B cell (primary cell): Measurements from ENCODE around the gene TTC28. TPM values are rescaled to one million over a fixed set of nuclear protein-coding genes. Genes with fewer than 3 reads are reported as not detected.

Source experiments
- ATAC-seq: fragments of 200-7000 bp; cut with Tn5 transposase; one replicate; pipeline ENCODE4 v1.10.0; 2021; ENCODE audit warnings: low read depth, mild to moderate bottlenecking, moderate number of reproducible peaks, moderate library complexity
- CTCF ChIA-PET: fragments of 350-600 bp; sonication (Branson Sonifier 250); formaldehyde crosslinking; loops from one replicate; lab custom pipeline; 2021; ENCODE audit warnings: antibody characterized with exemption, inconsistent platforms; lab: Charles Lee
- POLR2A ChIA-PET: fragments of 350-600 bp; sonication (Branson Sonifier 250); formaldehyde crosslinking; loops from one replicate; lab custom pipeline; 2021; ENCODE audit warnings: antibody characterized with exemption; lab: Charles Lee
- DNase-seq: peaks from one replicate; pipeline ENCODE4 v3.0.0; 2013
- H2AFZ ChIP-seq: 2 replicates; pipeline ENCODE4 v1.6.1; 2012; ENCODE audit warnings: mild to moderate bottlenecking, low read depth, low read length; ENCODE audit not compliant: insufficient read depth, poor library complexity, severe bottlenecking
- H3K27ac ChIP-seq, 2 donors: 1 replicate in 1 of 2; 2 replicates in 1 of 2; pipeline ENCODE4 v1.5.1; 2012 to 2013; ENCODE audit warnings: low read length in 2 of 2, mild to moderate bottlenecking in 2 of 2, moderate library complexity in 1 of 2
- H3K27me3 ChIP-seq, 4 experiments: fragments of 200-600 bp in 1 of 4; sonication (generic) in 1 of 4; replicated peaks in 1 of 4; 1 replicate in 2 of 4; 2 replicates in 2 of 4; pipeline versions ENCODE4 v1.6.1 to v1.7.0; 2013 to 2016; ENCODE audit warnings: low read length in 3 of 4, mild to moderate bottlenecking in 2 of 4, mixed read lengths in 1 of 4, moderate library complexity in 1 of 4; ENCODE audit not compliant: insufficient read depth in 4 of 4, control insufficient read depth in 3 of 4; ENCODE audit errors: control extremely low read depth in 1 of 4
- H3K36me3 ChIP-seq, 2 experiments: replicated peaks in 1 of 2; 1 replicate in 1 of 2; 2 replicates in 1 of 2; pipeline versions ENCODE4 v1.6.1 to v1.7.1; 2013; ENCODE audit warnings: low read length in 1 of 2; ENCODE audit not compliant: insufficient read depth in 2 of 2, control insufficient read depth in 1 of 2; ENCODE audit errors: control extremely low read depth in 1 of 2, extremely low read depth in 1 of 2
- H3K4me1 ChIP-seq, 2 donors: fragments of 200-600 bp in 1 of 2; sonication (generic) in 1 of 2; 1 replicate in 1 of 2; 2 replicates in 1 of 2; pipeline versions ENCODE4 v1.5.1 to v1.6.1; 2013 to 2017; ENCODE audit warnings: low read length in 2 of 2; ENCODE audit not compliant: control insufficient read depth in 2 of 2, insufficient read depth in 2 of 2
- H3K4me2 ChIP-seq: replicated peaks from 2 replicates; pipeline ENCODE3; 2012; ENCODE audit warnings: mild to moderate bottlenecking, low read depth, low read length; ENCODE audit not compliant: poor library complexity, severe bottlenecking
- H3K4me3 ChIP-seq, 5 experiments: fragments of 200-600 bp in 1 of 5; sonication (generic) in 1 of 5; 1 replicate in 3 of 5; 2 replicates in 2 of 5; pipeline versions ENCODE4 v1.5.1 to v1.7.0; 2011 to 2016; ENCODE audit warnings: low read length in 4 of 5, mild to moderate bottlenecking in 4 of 5, low read depth in 2 of 5, control low read depth in 1 of 5, moderate library complexity in 1 of 5; ENCODE audit not compliant: insufficient read depth in 1 of 5; ENCODE audit errors: control extremely low read depth in 1 of 5, extremely low read depth in 1 of 5
- H3K79me2 ChIP-seq: fragments of 200-600 bp; sonication (generic); one replicate; pipeline ENCODE4 v1.6.0; 2016; ENCODE audit warnings: low read length; ENCODE audit not compliant: control insufficient read depth, insufficient read depth
- H3K9ac ChIP-seq: fragments of 200-600 bp; sonication (generic); 2 replicates; pipeline ENCODE4 v1.6.1; 2017; ENCODE audit warnings: mild to moderate bottlenecking, low read length, moderate library complexity
- H3K9me3 ChIP-seq, 3 donors: one replicate each; pipeline versions ENCODE4 v1.6.1 to v1.7.1; 2013; ENCODE audit warnings: low read length in 2 of 3; ENCODE audit not compliant: control insufficient read depth in 2 of 3, insufficient read depth in 1 of 3; ENCODE audit errors: control extremely low read depth in 1 of 3
- H4K20me1 ChIP-seq: 2 replicates; pipeline ENCODE4 v1.6.0; 2012; ENCODE audit warnings: mild to moderate bottlenecking, low read length; ENCODE audit not compliant: insufficient read depth, control insufficient read depth, poor library complexity, severe bottlenecking
- H3K27ac Mint-ChIP-seq: one replicate; pipeline ENCODE4 v1.8.0; 2021; ENCODE audit warnings: mixed read lengths
- H3K27me3 Mint-ChIP-seq: one replicate; pipeline ENCODE4 v1.8.0; 2021; ENCODE audit warnings: mixed read lengths
- H3K4me1 Mint-ChIP-seq: one replicate; pipeline ENCODE4 v1.8.0; 2021; ENCODE audit warnings: mixed read lengths
- H3K4me3 Mint-ChIP-seq: one replicate; pipeline ENCODE4 v1.8.0; 2021; ENCODE audit warnings: mixed read lengths
- H3K9me3 Mint-ChIP-seq: one replicate; pipeline ENCODE4 v1.8.0; 2022; ENCODE audit warnings: mixed read lengths; ENCODE audit not compliant: insufficient read depth
- CTCF ChIP-seq: fragments of 200-600 bp; IDR thresholded peaks from one replicate; pipeline ENCODE4 v1.8.0; 2022; ENCODE audit warnings: antibody characterized with exemption, mild to moderate bottlenecking
- EZH2 ChIP-seq: IDR thresholded peaks from 2 replicates; pipeline ENCODE4 v1.6.1; 2012; ENCODE audit warnings: borderline replicate concordance, low read depth, mild to moderate bottlenecking, moderate library complexity, low read length; ENCODE audit not compliant: insufficient read depth, poor library complexity, severe bottlenecking
- WGBS: methylation state at CpG from one replicate; pipeline ENCODE4 v1.1.5; 2013; ENCODE audit warnings: missing lambda C conversion rate; ENCODE audit not compliant: insufficient coverage; 5-methylcytosine and 5-hydroxymethylcytosine counted together
- intact Hi-C: fragments of 100-400 bp; cut with micrococcal nuclease; formaldehyde crosslinking; loops from one replicate; pipeline ENCODE4 v1.10.0; 2022
- polyA plus RNA-seq: library from polyadenylated mRNA; depleted of rRNA; stranded (reverse); fragments of >200 nt; gene quantifications from 2 replicates; pipeline ENCODE4 v1.2.3, GENCODE V29; 2012
- total RNA-seq, 2 donors: library from RNA; stranded (reverse); fragments of 120-200 nt in 1 of 2; gene quantifications; 1 replicate in 1 of 2; 2 replicates in 1 of 2; pipeline versions ENCODE4 v1.2.3 to v1.2.4, GENCODE V29; 2013 to 2022

TTC28 gene
- total and polyA plus RNA-seq, 2 donors (not counting 1 experiment from before 2014, with no cell fraction given), result 4.5 to 7.3 TPM

DNA sequence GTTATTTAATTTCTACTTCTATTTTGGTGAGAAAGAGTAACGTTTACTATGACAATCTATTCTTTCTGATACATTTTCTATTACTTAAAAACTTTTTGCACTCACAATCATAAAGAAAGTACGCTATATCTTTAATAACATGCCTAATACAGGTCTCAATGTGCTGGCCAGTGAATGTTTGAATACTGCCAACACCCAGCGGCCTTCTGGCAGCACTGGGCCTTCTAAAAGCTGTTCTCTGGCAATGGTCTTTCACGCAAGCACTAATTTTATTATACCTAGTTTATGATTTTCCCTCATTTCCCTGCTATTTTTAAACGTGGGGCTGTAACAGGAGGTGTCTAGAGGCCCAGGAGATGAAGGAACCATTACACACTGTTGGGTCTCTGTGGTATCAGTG is 410.8 kb downstream of the TTC28 start:
- ChIA-PET POLR2A (no interaction called here), CTCF (no interaction called here)
- no peaks in the 10 kb centered on the region for H3K4me1 ChIP-seq
- Mint-ChIP-seq H3K27me3 (peaks cover 7% of the 10 kb centered on the region), H3K4me3 (no peak overlapping the region), H3K4me1 (peaks cover 3% of the 10 kb centered on the region), H3K9me3 (no peaks in the 10 kb centered on the region), H3K27ac (no peak overlapping the region)
- DNase-seq (no peak), ATAC-seq (no peak)
- no peaks in the 10 kb centered on the region for H3K79me2 ChIP-seq
- H3K4me2 ChIP-seq, result no peak overlapping the region
- TF ChIP-seq EZH2, result no peak
- no peak for TF ChIP-seq CTCF
- no peaks in the 10 kb centered on the region for H4K20me1 ChIP-seq
- no peak overlapping the region for H2AFZ ChIP-seq
- H3K27ac ChIP-seq, result no peak overlapping the region
- H3K27me3 ChIP-seq, result no peaks in the 10 kb centered on the region
- no peaks in the 10 kb centered on the region for H3K9me3 ChIP-seq
- H3K4me3 ChIP-seq, result no peak overlapping the region
- WGBS, result 89% methylated on average over 2 of the region's 5 CpGs
- no peak overlapping the region for H3K9ac ChIP-seq
- intact Hi-C loops, result no loop called here
- H3K36me3 ChIP-seq, result no peaks in the 10 kb centered on the region

DNA sequence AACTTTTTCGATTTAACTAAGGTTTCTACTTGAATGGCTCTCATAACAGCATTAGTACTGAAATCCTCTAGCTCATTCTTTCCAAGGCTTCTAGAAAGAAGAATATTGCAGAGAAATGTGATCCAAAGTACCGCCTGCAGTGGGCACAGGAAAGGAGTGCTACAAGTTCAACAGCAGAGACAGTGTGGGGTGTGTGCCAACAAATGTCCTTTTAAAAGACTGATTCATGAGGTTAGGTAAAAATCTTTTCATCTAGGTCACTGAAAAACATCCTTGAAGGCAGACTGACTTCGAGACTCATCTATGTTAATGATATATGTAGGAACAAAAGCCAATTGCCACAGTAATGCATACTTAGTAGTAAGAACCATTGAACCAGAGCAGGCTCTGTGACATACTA is 411.5 kb downstream of the TTC28 start:
- peaks cover 3% of the 10 kb centered on the region for H3K27me3 Mint-ChIP-seq
- Histone ChIP-seq H3K4me2 (no peak overlapping the region), H3K4me1 (no peaks in the 10 kb centered on the region), H3K36me3 (no peaks in the 10 kb centered on the region), H3K9me3 (no peaks in the 10 kb centered on the region), H3K79me2 (no peaks in the 10 kb centered on the region), H3K9ac (no peak overlapping the region), H3K4me3 (no peak overlapping the region), H4K20me1 (no peaks in the 10 kb centered on the region), H3K27ac (no peak overlapping the region), H3K27me3 (no peaks in the 10 kb centered on the region), H2AFZ (no peak overlapping the region)
- no peak overlapping the region for H3K4me3 Mint-ChIP-seq
- H3K4me1 Mint-ChIP-seq, result peaks cover 3% of the 10 kb centered on the region
- POLR2A ChIA-PET, result no interaction called here
- no peaks in the 10 kb centered on the region for H3K9me3 Mint-ChIP-seq
- no peak for TF ChIP-seq CTCF
- no peak for TF ChIP-seq EZH2
- H3K27ac Mint-ChIP-seq, result no peak overlapping the region
- no peak for ATAC-seq
- CTCF ChIA-PET, result no interaction called here
- 100% methylated on average over 1 of the region's 3 CpGs for WGBS
- intact Hi-C loops, result no loop called here
- DNase-seq, result no peak
